Measurements from ENCODE around the gene NTM. TPM values are rescaled to one million over a fixed set of nuclear protein-coding genes. Genes with fewer than 3 reads are reported as not detected.
A peak's percentile ranks its signal among the peaks of the same experiment; 100 is the strongest.

NTM gene
- total RNA-seq, 2 donors from 2014 or later = 1.7 to 3.6 TPM

- Mint-ChIP-seq H3K27me3 (ENCODE audit: insufficient read depth) (peaks cover 5% of the 10 kb centered on the region), H3K4me1 (peaks cover 11% of the 10 kb centered on the region), H3K36me3 (ENCODE audit: low read depth) (no peaks in the 10 kb centered on the region), H3K4me3 (no peak overlapping the region), H3K9me3 (no peaks in the 10 kb centered on the region), H3K27ac (peak overlapping the region; percentile 54)
- no peaks in the 10 kb centered on the region for H3K9me3 ChIP-seq (ENCODE audit: control insufficient read depth, low read length)
- peak; percentile 38 for DNase-seq
- H3K9ac ChIP-seq (ENCODE audit: extremely low read depth, low read length, poor library complexity, severe bottlenecking) = no peak overlapping the region
- H3K4me1 ChIP-seq (ENCODE audit: control insufficient read depth, insufficient read depth, low read length) = no peaks in the 10 kb centered on the region
- H3K36me3 ChIP-seq (ENCODE audit: control insufficient read depth, insufficient read depth, low read length) = no peaks in the 10 kb centered on the region
- 72 to 91% methylated on average over 4 to 5 of the region's 5 CpGs for WGBS, 2 experiments (ENCODE audit: insufficient coverage in 1 of 2, insufficient read length in 1 of 2)
- H3K4me3 ChIP-seq (ENCODE audit: low read length) = no peak overlapping the region
- TF ChIP-seq CTCF (conservative IDR thresholded peaks at IDR 0.05) = no peak
- no peaks in the 10 kb centered on the region for H3K27me3 ChIP-seq (ENCODE audit: control insufficient read depth, insufficient read depth, low read length, poor library complexity, severe bottlenecking)
- no peak overlapping the region for H3K27ac ChIP-seq (ENCODE audit: low read depth, low read length)
Observed at GRCh38 chr11:131598305-131598704, 227.9 kb downstream of the NTM start.

DNA sequence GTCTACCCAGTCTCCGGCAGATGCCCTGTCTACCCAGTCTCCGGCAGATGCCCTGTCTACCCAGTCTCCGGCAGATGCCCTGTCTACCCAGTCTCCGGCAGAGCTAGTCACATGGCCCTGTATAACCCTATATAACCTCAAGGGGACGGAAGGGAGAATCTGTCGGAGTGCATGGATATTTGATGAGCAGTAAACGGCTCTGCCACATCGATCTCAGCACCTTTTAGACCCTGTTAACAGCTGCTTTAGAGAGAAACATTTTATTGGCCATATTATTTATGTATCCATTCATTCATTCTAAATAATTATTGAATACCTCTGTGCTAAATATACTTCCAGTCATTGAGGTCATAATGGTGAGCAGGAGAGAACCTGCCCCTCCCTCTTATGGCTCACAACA is 228.9 kb downstream of the NTM start:
- WGBS, 2 experiments (ENCODE audit: insufficient coverage in 1 of 2, insufficient read length in 1 of 2) = 93% methylated on average over 8 of the region's 8 CpGs; no CpG with 5 or more reads in 1 of the 2 experiments
- H3K4me3 ChIP-seq (ENCODE audit: low read length) = no peak overlapping the region
- Mint-ChIP-seq H3K4me1 (peaks cover 11% of the 10 kb centered on the region), H3K9me3 (no peaks in the 10 kb centered on the region), H3K36me3 (ENCODE audit: low read depth) (no peaks in the 10 kb centered on the region), H3K4me3 (no peak overlapping the region), H3K27ac (no peak overlapping the region), H3K27me3 (ENCODE audit: insufficient read depth) (peaks cover 5% of the 10 kb centered on the region)
- no peak overlapping the region for H3K9ac ChIP-seq (ENCODE audit: extremely low read depth, low read length, poor library complexity, severe bottlenecking)
- DNase-seq = no peak
- no peaks in the 10 kb centered on the region for H3K27me3 ChIP-seq (ENCODE audit: control insufficient read depth, insufficient read depth, low read length, poor library complexity, severe bottlenecking)
- H3K27ac ChIP-seq (ENCODE audit: low read depth, low read length) = no peak overlapping the region
- no peaks in the 10 kb centered on the region for H3K36me3 ChIP-seq (ENCODE audit: control insufficient read depth, insufficient read depth, low read length)
- no peaks in the 10 kb centered on the region for H3K4me1 ChIP-seq (ENCODE audit: control insufficient read depth, insufficient read depth, low read length)
- no peaks in the 10 kb centered on the region for H3K9me3 ChIP-seq (ENCODE audit: control insufficient read depth, low read length)
- TF ChIP-seq CTCF (conservative IDR thresholded peaks at IDR 0.05) = no peak

GRCh38 chr11:131600628-131601027 is 230.2 kb downstream of the NTM start:
- no peak overlapping the region for H3K4me3 Mint-ChIP-seq
- no peaks in the 10 kb centered on the region for H3K4me1 ChIP-seq (ENCODE audit: control insufficient read depth, insufficient read depth, low read length)
- WGBS, 2 experiments (ENCODE audit: insufficient coverage in 1 of 2, insufficient read length in 1 of 2) = 90 to 93% methylated on average over 3 to 4 of the region's 4 CpGs
- no peak for TF ChIP-seq CTCF (conservative IDR thresholded peaks at IDR 0.05)
- no peaks in the 10 kb centered on the region for H3K9me3 Mint-ChIP-seq
- no peak overlapping the region for H3K27ac Mint-ChIP-seq
- no peaks in the 10 kb centered on the region for H3K9me3 ChIP-seq (ENCODE audit: control insufficient read depth, low read length)
- no peaks in the 10 kb centered on the region for H3K36me3 ChIP-seq (ENCODE audit: control insufficient read depth, insufficient read depth, low read length)
- H3K4me1 Mint-ChIP-seq = peaks cover 11% of the 10 kb centered on the region
- no peaks in the 10 kb centered on the region for H3K27me3 ChIP-seq (ENCODE audit: control insufficient read depth, insufficient read depth, low read length, poor library complexity, severe bottlenecking)
- H3K27me3 Mint-ChIP-seq (ENCODE audit: insufficient read depth) = peaks cover 1% of the 10 kb centered on the region
- DNase-seq = no peak
- no peak overlapping the region for H3K9ac ChIP-seq (ENCODE audit: extremely low read depth, low read length, poor library complexity, severe bottlenecking)
- no peak overlapping the region for H3K4me3 ChIP-seq (ENCODE audit: low read length)
- no peak overlapping the region for H3K27ac ChIP-seq (ENCODE audit: low read depth, low read length)
- no peaks in the 10 kb centered on the region for H3K36me3 Mint-ChIP-seq (ENCODE audit: low read depth)
